ENCODE data around the gene MRPS25. TPM values are rescaled to one million over a fixed set of nuclear protein-coding genes. Genes with fewer than 3 reads are reported as not detected.

The MRPS25 gene
- total and polyA plus RNA-seq, 8 donors: 13.9 to 126 (median 28.8) TPM

DNA sequence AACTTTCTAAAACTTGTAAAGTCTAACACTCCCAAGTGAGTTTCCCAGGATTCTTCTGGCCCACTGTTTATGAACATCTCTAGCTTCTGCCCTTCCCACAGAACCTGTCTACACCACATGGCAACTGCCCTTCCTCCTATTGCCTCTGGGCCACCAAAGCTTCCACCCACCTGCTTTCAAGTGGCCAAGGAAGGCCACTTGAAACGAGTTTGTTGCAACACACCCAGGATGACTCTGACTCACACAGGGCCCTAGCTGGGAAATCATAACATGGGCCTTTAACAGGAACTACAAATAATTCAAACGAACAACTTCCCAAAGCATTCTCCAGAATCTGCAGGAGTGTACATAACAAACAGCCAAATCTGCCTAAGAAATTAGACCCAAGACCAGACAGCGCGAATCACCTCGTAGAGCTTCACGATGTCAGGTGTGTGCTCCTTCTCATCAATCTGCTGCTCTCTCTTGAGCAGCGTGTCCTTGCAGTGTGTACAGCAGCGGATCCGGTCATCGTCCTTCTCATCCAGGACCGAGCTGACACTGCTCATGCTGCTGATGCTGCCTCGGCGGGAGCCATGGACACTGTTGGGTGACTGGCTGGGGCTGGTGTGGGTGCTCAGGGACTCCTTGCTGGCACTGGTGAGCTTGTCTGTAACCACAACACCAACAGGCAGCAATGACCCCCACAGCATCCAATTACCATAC, 17.0 kb upstream of the MRPS25 start:
- 91 to 94% (median 93%) methylated on average over 13 of the region's 13 CpGs for WGBS, 5 donors
- DNase-seq: no peak
- H3K27ac ChIP-seq: no peak overlapping the region
- H3K9me3 ChIP-seq: no peaks in the 10 kb centered on the region
- H3K4me1 ChIP-seq: no peaks in the 10 kb centered on the region
- H3K27me3 ChIP-seq: no peaks in the 10 kb centered on the region
- peaks cover 75 to 100% (median 99%) of the 10 kb centered on the region in 4 donors for H3K36me3 ChIP-seq
- TF ChIP-seq, protein P1, sequence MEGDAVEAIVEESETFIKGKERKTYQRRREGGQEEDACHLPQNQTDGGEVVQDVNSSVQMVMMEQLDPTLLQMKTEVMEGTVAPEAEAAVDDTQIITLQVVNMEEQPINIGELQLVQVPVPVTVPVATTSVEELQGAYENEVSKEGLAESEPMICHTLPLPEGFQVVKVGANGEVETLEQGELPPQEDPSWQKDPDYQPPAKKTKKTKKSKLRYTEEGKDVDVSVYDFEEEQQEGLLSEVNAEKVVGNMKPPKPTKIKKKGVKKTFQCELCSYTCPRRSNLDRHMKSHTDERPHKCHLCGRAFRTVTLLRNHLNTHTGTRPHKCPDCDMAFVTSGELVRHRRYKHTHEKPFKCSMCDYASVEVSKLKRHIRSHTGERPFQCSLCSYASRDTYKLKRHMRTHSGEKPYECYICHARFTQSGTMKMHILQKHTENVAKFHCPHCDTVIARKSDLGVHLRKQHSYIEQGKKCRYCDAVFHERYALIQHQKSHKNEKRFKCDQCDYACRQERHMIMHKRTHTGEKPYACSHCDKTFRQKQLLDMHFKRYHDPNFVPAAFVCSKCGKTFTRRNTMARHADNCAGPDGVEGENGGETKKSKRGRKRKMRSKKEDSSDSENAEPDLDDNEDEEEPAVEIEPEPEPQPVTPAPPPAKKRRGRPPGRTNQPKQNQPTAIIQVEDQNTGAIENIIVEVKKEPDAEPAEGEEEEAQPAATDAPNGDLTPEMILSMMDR (IDR thresholded peaks at IDR 0.05): no peak
- no peak for TF ChIP-seq POLR2AphosphoS5 (IDR thresholded peaks at IDR 0.05)
- no peak for TF ChIP-seq EP300 (IDR thresholded peaks at IDR 0.05)
- TF ChIP-seq POLR2A (IDR thresholded peaks at IDR 0.05): no peak
- intact Hi-C loops (cut with DNase I; ENCODE audit: low total_unique reads): no loop called here
- no peak overlapping the region for H3K4me3 ChIP-seq

DNA sequence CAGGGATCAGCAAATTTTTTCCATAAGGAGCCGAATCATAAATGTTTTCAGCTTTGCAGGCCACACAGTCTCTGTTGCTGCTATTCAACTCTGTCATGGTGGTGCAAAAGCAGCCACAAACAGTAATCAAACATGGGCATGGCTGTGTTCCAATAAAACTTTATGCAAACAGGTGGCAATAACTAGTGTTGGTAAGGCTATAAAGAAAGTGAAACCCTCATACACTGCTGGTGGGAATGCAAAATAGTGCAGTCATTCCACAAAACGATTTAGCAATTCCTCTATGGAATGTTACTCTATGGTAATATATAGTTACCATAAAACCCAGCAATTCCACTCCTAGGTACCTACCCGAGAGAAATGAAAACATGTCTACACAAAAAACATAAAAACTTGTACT, 14.0 kb upstream of the MRPS25 start:
- intact Hi-C loops (cut with DNase I; ENCODE audit: low total_unique reads): no loop called here
- Histone ChIP-seq H3K27ac (no peak overlapping the region), H3K4me3 (no peak overlapping the region), H3K27me3 (no peaks in the 10 kb centered on the region), H3K4me1 (no peaks in the 10 kb centered on the region), H3K36me3 (peaks cover 88 to 100% (median 99%) of the 10 kb centered on the region in 4 donors), H3K9me3 (no peaks in the 10 kb centered on the region)
- WGBS, 5 donors: 74 to 89% (median 85%) methylated on average over 3 of the region's 3 CpGs
- TF ChIP-seq POLR2AphosphoS5 (IDR thresholded peaks at IDR 0.05): no peak
- no peak for DNase-seq

DNA sequence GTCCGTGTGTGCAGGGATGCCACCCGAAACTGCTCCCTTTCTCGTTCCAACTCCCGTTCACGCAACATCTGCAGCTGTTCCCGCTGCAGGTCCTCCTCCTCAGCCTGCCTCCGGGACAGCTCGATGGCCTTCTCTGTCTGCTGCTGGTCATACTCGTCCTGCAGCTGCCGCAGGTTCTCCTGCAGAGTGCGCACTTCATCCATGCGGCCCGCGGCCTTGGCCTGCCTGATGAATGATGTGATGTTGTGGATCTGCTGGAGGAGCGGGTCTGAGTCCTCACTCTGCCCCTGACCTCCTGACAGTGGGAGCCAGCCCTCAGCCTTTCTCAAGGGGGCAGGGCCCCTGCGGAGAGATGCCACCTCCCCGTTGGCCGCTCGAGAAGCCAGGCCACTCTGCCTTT, 9.4 kb upstream of the MRPS25 start:
- 90 to 96% (median 94%) methylated on average over 19 of the region's 19 CpGs for WGBS, 5 donors
- TF ChIP-seq EP300 (IDR thresholded peaks at IDR 0.05) (no peak), POLR2A (IDR thresholded peaks at IDR 0.05) (no peak), POLR2AphosphoS5 (IDR thresholded peaks at IDR 0.05) (no peak)
- TF ChIP-seq, protein P1 (IDR thresholded peaks at IDR 0.05): no peak
- Histone ChIP-seq H3K9me3 (no peaks in the 10 kb centered on the region), H3K4me1 (no peaks in the 10 kb centered on the region), H3K27ac (no peak overlapping the region), H3K4me3 (no peak overlapping the region), H3K27me3 (no peaks in the 10 kb centered on the region), H3K36me3 (peaks cover 74 to 98% (median 96%) of the 10 kb centered on the region in 4 donors)
- DNase-seq: no peak
- intact Hi-C loops (cut with DNase I; ENCODE audit: low total_unique reads): no loop called here

DNA sequence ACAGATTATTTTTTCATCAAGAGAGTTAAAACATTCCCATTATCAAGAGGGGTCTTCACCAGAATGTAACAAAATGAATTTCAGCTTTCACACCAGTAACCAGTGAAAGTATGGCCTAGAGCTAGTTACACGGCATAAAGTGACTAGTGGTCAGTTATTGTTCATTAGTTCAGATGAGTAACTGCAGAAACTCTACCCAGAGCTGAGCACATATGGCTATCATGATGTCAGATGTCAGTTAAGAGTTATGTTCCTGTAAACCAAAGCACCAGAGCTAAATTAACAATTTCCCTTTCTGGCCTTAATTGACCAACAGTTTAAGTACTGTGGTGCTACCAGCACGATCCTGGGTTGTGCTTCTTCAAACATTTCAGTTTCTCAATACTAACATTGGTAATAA, 6.6 kb upstream of the MRPS25 start:
- Histone ChIP-seq H3K27ac (no peak overlapping the region), H3K36me3 (peaks cover 51 to 71% (median 68%) of the 10 kb centered on the region in 4 donors), H3K4me1 (no peaks in the 10 kb centered on the region), H3K4me3 (no peak overlapping the region), H3K27me3 (no peaks in the 10 kb centered on the region), H3K9me3 (no peaks in the 10 kb centered on the region)
- DNase-seq: no peak
- intact Hi-C loops (cut with DNase I; ENCODE audit: low total_unique reads): no loop called here
- WGBS, 5 donors: 88 to 98% (median 92%) methylated on average over 1 to 2 of the region's 2 CpGs
- TF ChIP-seq, protein P1 (IDR thresholded peaks at IDR 0.05): no peak
- TF ChIP-seq POLR2AphosphoS5 (IDR thresholded peaks at IDR 0.05) (no peak), EP300 (IDR thresholded peaks at IDR 0.05) (no peak), POLR2A (IDR thresholded peaks at IDR 0.05) (no peak)

DNA sequence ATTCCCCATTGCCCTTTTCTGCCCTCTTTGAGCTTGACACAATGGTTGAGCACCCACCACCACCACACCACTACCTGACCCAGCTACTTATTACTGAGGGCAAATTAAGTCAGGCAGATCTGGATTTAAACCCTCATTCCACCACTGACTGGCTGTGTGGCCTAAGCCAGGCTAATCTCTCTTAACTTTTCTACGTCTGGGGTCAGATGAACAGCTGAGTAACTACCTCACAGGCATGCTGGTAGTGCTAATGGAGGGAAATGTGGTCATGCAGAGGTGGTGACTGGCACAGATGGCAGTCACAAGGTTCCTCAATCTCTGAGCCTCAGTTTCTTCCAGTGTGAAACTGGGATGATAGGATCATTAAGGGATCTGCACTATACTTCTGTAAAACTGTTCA, 4.3 kb upstream of the MRPS25 start:
- peaks cover 31 to 48% (median 45%) of the 10 kb centered on the region in 4 donors for H3K36me3 ChIP-seq
- TF ChIP-seq EP300 (IDR thresholded peaks at IDR 0.05): no peak
- no peak for TF ChIP-seq POLR2A (IDR thresholded peaks at IDR 0.05)
- no peak for TF ChIP-seq POLR2AphosphoS5 (IDR thresholded peaks at IDR 0.05)
- TF ChIP-seq, protein P1 (IDR thresholded peaks at IDR 0.05): no peak
- DNase-seq: no peak
- peaks cover 0 to 7% (median 4%) of the 10 kb centered on the region in 4 donors for H3K4me1 ChIP-seq
- H3K9me3 ChIP-seq: no peaks in the 10 kb centered on the region
- 71 to 93% (median 86%) methylated on average over 1 of the region's 1 CpG for WGBS, 5 donors
- no peak overlapping the region for H3K4me3 ChIP-seq
- no peaks in the 10 kb centered on the region for H3K27me3 ChIP-seq
- no peak overlapping the region for H3K27ac ChIP-seq
- intact Hi-C loops (cut with DNase I; ENCODE audit: low total_unique reads): no loop called here
